K562 (cell line): Measurements from ENCODE around the gene TCOF1. TPM values are rescaled to one million over a fixed set of nuclear protein-coding genes. Genes with fewer than 3 reads are reported as not detected.

Source experiments
- ATAC-seq: fragments of 200-7000 bp; cut with Tn5 transposase; 3 replicates; pipeline ENCODE4 v1.9.1; 2020; ENCODE audit warnings: moderate library complexity
- BruUV-seq: library from RNA; stranded (reverse); fragments of 400-500 nt; replicated peaks from 2 replicates; lab custom pipeline; 2021; lab: Mats Ljungman, UMichigan
- CTCF ChIA-PET: fragments of 300-600 bp; formaldehyde crosslinking; extraction: SDS; loops from one replicate; lab custom pipeline; 2021; ENCODE audit warnings: low intra/inter-chr PET ratio; lab: Yijun Ruan, JAX
- POLR2A ChIA-PET: fragments of 300-600, 350-650 bp; sonication (Branson Sonifier 250); formaldehyde crosslinking; extraction: SDS; loops from one replicate; lab custom pipeline; 2021; ENCODE audit warnings: antibody characterized with exemption, inconsistent platforms; lab: Yijun Ruan, JAX
- DNase-seq, 4 experiments: peaks; one replicate each; pipeline versions ENCODE4 v3.0.0 to v3.0.0-alpha.2; 2011 to 2018; ENCODE audit warnings: low spot score in 3 of 4, mixed read lengths in 3 of 4; ENCODE audit errors: extremely low read depth in 1 of 4
- FAIRE-seq: peaks from 2 replicates; lab custom pipeline; 2011; peaks lifted over from hg19 to GRCh38; lab: Jason Lieb, UNC
- H2AFZ ChIP-seq: 2 replicates; pipeline ENCODE4 v1.6.0; 2011; ENCODE audit warnings: low read depth, low read length, control low read depth, inconsistent platforms
- H3K27ac ChIP-seq: fragments of 200-600 bp; 3 replicates; pipeline ENCODE4 v1.8.0; 2011; ENCODE audit warnings: low read depth, mild to moderate bottlenecking, control low read depth, inconsistent platforms, low read length, moderate library complexity, mixed read lengths; ENCODE audit errors: extremely low read depth
- H3K27me3 ChIP-seq, 2 experiments: fragments of 300-600 bp in 1 of 2; 2 replicates in 1 of 2; 3 replicates in 1 of 2; pipeline versions ENCODE4 v1.6.0 to v1.8.0; 2011; ENCODE audit warnings: inconsistent platforms in 2 of 2, low read length in 2 of 2, mild to moderate bottlenecking in 1 of 2, mixed read lengths in 1 of 2, moderate library complexity in 1 of 2; ENCODE audit not compliant: control insufficient read depth in 2 of 2, insufficient read depth in 2 of 2
- H3K36me3 ChIP-seq: fragments of 300-600 bp; 3 replicates; pipeline ENCODE4 v1.8.0; 2011; ENCODE audit warnings: mild to moderate bottlenecking, low read length, inconsistent platforms; ENCODE audit not compliant: control insufficient read depth, insufficient read depth
- H3K4me1 ChIP-seq, 2 experiments: fragments of 200-600 bp in 1 of 2; replicated peaks in 1 of 2; 2 replicates in 1 of 2; 3 replicates in 1 of 2; pipeline versions ENCODE4 v1.5.1 to v1.8.0; 2011; ENCODE audit warnings: inconsistent platforms in 2 of 2, low read length in 2 of 2, mild to moderate bottlenecking in 1 of 2, mixed read lengths in 1 of 2, moderate library complexity in 1 of 2; ENCODE audit not compliant: control insufficient read depth in 2 of 2, insufficient read depth in 2 of 2
- H3K4me2 ChIP-seq: 2 replicates; pipeline ENCODE4 v1.6.1; 2011; ENCODE audit warnings: low read length, control low read depth, inconsistent platforms, mixed read lengths; ENCODE audit not compliant: insufficient read depth
- H3K4me3 ChIP-seq: fragments of 200-600 bp; sonication (generic), shearing (Covaris generic); 2 replicates; pipeline ENCODE4 v1.5.1; 2016; ENCODE audit warnings: control low read depth, inconsistent platforms
- H3K79me2 ChIP-seq: fragments of 200-600 bp; 3 replicates; pipeline ENCODE4 v1.8.0; 2011; ENCODE audit warnings: low read length, inconsistent platforms; ENCODE audit not compliant: control insufficient read depth, insufficient read depth
- H3K9ac ChIP-seq, 2 experiments: 2 replicates each; pipeline versions ENCODE4 v1.6.0 to v1.6.1; 2011; ENCODE audit warnings: low read depth in 2 of 2, low read length in 2 of 2, control low read depth in 1 of 2, inconsistent platforms in 1 of 2, mild to moderate bottlenecking in 1 of 2, mixed read lengths in 1 of 2; ENCODE audit not compliant: insufficient read depth in 1 of 2
- H3K9me1 ChIP-seq: one replicate; pipeline ENCODE4 v1.6.0; 2011; ENCODE audit warnings: inconsistent platforms, mild to moderate bottlenecking, low read length, moderate library complexity; ENCODE audit not compliant: control insufficient read depth, insufficient read depth
- H3K9me3 ChIP-seq: replicated peaks from 2 replicates; pipeline ENCODE4 v1.5.1; 2011; ENCODE audit warnings: low read depth, low read length, inconsistent platforms; ENCODE audit not compliant: control insufficient read depth, insufficient read depth
- H4K20me1 ChIP-seq: replicated peaks from 2 replicates; pipeline ENCODE4 v1.6.1; 2011; ENCODE audit warnings: low read length, inconsistent platforms, mixed read lengths; ENCODE audit not compliant: control insufficient read depth, insufficient read depth
- KAT8 ChIP-seq: fragments of 450-650 bp; IDR thresholded peaks from 2 replicates; pipeline ENCODE4 v1.6.1; 2016; ENCODE audit warnings: low read depth, mild to moderate bottlenecking
- MED1 ChIP-seq: sonication (generic); formaldehyde crosslinking; IDR thresholded peaks from 2 replicates; pipeline ENCODE4 v1.8.1; 2023; ENCODE audit warnings: missing genetic modification reagents, borderline replicate concordance
- NFIC ChIP-seq: fragments of 450-650 bp; IDR thresholded peaks from 2 replicates; pipeline ENCODE4 v1.6.1; 2017; ENCODE audit warnings: mild to moderate bottlenecking, inconsistent platforms
- NFIX ChIP-seq: fragments of 250-450 bp; sonication (Bioruptor Pico); IDR thresholded peaks from 2 replicates; pipeline ENCODE4 v1.4.0; 2020; ENCODE audit warnings: low read depth, mild to moderate bottlenecking, moderate library complexity
- RREB1 ChIP-seq: fragments of 250-450 bp; sonication (Bioruptor Pico); IDR thresholded peaks from 2 replicates; pipeline ENCODE4 v1.4.0; 2020
- SP2 ChIP-seq: IDR thresholded peaks from 2 replicates; pipeline ENCODE4 v1.6.1; 2011; ENCODE audit warnings: mild to moderate bottlenecking, low read depth, low read length, moderate library complexity; ENCODE audit not compliant: poor library complexity, severe bottlenecking; ENCODE audit errors: extremely low read depth
- SRSF9 ChIP-seq: fragments of 200-400 bp; formaldehyde crosslinking; IDR thresholded peaks from 2 replicates; pipeline ENCODE4 v1.6.1; 2017; ENCODE audit warnings: low read depth, low read length, borderline replicate concordance
- ZNF175 ChIP-seq: fragments of 200-800 bp; sonication (Bioruptor generic); IDR thresholded peaks from 2 replicates; pipeline ENCODE4 v1.6.1; 2016; ENCODE audit warnings: low read depth, mild to moderate bottlenecking, missing genetic modification characterization, missing compliant biosample characterization
- ZNF3 ChIP-seq: fragments of 250-450 bp; sonication (Bioruptor Pico); IDR thresholded peaks from 2 replicates; pipeline ENCODE4 v1.5.0; 2021; ENCODE audit warnings: mild to moderate bottlenecking, moderate library complexity
- WGBS: fragments of 100-300 bp; shearing (Covaris generic); methylation state at CpG from one replicate; pipeline ENCODE4 v1.1.6; 2016; ENCODE audit warnings: low coverage, mixed read lengths; ENCODE audit not compliant: insufficient coverage; ENCODE audit errors: missing lambda C conversion rate; 5-methylcytosine and 5-hydroxymethylcytosine counted together
- in situ Hi-C: fragments of 300-500 bp; cut with MboI; formaldehyde crosslinking; loops from 4 replicates; pipeline ENCODE4 v1.15.0; 2018; ENCODE audit warnings: inconsistent platforms, mixed read lengths
- intact Hi-C: fragments of 100-400 bp; cut with micrococcal nuclease; formaldehyde crosslinking; loops from 2 replicates; pipeline ENCODE4 v1.14.2; 2022
- polyA plus RNA-seq, 8 experiments: library from polyadenylated mRNA; depleted of rRNA in 4 of 8; stranded (reverse) in 5 of 8; unstranded in 3 of 8; fragments of >200 nt; fragmentation: Nextera tagmentation in 2 of 8; fragmentation: Illumina TruSeq in 1 of 8; extraction: Ambion mirVana in 2 of 8; extraction: Trizol in 1 of 8; gene quantifications; 2 replicates each; pipeline versions ENCODE4 v1.2.1 to v1.2.3, GENCODE V29; 2011 to 2014; ENCODE audit warnings: inconsistent platforms in 1 of 8, missing spikeins in 1 of 8
- total RNA-seq, 7 experiments: library from RNA; depleted of rRNA in 6 of 7; stranded (reverse); fragments of >200 nt in 6 of 7; fragmentation: Illumina TruSeq in 2 of 7; extraction: Trizol in 2 of 7; gene quantifications; 2 replicates each; pipeline versions ENCODE4 v1.2.1 to v1.2.3, GENCODE V29; 2011 to 2021; ENCODE audit warnings: low replicate concordance in 1 of 7
- TF ChIP-seq, protein P1 (sequence below): fragments of 450-650 bp; IDR thresholded peaks from 2 replicates; pipeline ENCODE4 v1.6.1; 2018; ENCODE audit not compliant: partially characterized antibody
- TF ChIP-seq, protein P2 (sequence below): sonication (generic); formaldehyde crosslinking; IDR thresholded peaks from 2 replicates; pipeline ENCODE4 v1.8.1; 2023; ENCODE audit warnings: mild to moderate bottlenecking, missing genetic modification reagents

TCOF1 gene
- total and polyA plus RNA-seq, 9 of the 15 experiments (the other 6 are each of a cell fraction or from before 2014, with no cell fraction given): 9.8 to 134 (median 61.7) TPM

DNA sequence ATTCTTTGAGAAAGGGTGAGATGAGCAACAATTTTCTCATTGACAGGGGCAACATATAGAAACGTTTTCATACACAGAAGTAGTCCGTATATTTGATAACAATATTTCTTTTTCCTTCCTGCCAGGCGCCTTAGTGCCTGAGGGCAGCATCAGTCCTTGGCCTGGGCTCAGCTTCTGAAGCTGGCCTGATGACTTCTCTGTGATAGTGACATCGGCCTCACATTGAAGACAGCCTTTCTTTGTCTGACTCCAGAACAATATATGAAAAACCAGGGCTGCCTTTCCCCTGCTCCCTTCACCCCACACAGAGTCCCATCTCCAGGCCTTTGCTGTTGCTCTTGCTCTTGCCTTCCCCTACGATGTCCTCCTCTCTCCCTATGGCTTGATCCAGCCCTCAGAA lies 24.1 kb upstream of the TCOF1 start (continued):
- TF ChIP-seq, protein P1, sequence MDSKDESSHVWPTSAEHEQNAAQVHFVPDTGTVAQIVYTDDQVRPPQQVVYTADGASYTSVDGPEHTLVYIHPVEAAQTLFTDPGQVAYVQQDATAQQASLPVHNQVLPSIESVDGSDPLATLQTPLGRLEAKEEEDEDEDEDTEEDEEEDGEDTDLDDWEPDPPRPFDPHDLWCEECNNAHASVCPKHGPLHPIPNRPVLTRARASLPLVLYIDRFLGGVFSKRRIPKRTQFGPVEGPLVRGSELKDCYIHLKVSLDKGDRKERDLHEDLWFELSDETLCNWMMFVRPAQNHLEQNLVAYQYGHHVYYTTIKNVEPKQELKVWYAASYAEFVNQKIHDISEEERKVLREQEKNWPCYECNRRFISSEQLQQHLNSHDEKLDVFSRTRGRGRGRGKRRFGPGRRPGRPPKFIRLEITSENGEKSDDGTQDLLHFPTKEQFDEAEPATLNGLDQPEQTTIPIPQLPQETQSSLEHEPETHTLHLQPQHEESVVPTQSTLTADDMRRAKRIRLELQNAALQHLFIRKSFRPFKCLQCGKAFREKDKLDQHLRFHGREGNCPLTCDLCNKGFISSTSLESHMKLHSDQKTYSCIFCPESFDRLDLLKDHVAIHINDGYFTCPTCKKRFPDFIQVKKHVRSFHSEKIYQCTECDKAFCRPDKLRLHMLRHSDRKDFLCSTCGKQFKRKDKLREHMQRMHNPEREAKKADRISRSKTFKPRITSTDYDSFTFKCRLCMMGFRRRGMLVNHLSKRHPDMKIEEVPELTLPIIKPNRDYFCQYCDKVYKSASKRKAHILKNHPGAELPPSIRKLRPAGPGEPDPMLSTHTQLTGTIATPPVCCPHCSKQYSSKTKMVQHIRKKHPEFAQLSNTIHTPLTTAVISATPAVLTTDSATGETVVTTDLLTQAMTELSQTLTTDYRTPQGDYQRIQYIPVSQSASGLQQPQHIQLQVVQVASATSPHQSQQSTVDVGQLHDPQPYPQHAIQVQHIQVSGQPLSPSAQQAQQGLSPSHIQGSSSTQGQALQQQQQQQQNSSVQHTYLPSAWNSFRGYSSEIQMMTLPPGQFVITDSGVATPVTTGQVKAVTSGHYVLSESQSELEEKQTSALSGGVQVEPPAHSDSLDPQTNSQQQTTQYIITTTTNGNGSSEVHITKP: no peak
- TF ChIP-seq ZNF3 (CRISPR knock-in tag) (no peak), KAT8 (no peak), MED1 (no peak)

- Histone ChIP-seq H3K36me3 (no peaks in the 10 kb centered on the region), H4K20me1 (no peaks in the 10 kb centered on the region), H3K4me1 (no peaks in the 10 kb centered on the region), H3K9me3 (no peaks in the 10 kb centered on the region), H3K27me3 (peaks cover 4 to 19% of the 10 kb centered on the region in 2 experiments), H3K79me2 (no peaks in the 10 kb centered on the region), H2AFZ (no peak overlapping the region), H3K9ac (no peak overlapping the region), H3K9me1 (no peaks in the 10 kb centered on the region), H3K4me3 (no peak overlapping the region), H3K4me2 (no peak overlapping the region), H3K27ac (no peak overlapping the region)
- intact Hi-C loops (no loop called here), in situ Hi-C loops (no loop called here)
- ATAC-seq: no peak
- CTCF ChIA-PET: interaction anchor here (0.6 kb wide), 1 partner anchor 179 kb away, joined by 3 read pairs; no protein-coding TSS in a partner anchor
- POLR2A ChIA-PET: interaction anchor here (0.7 to 1.9 kb wide), 3 partner anchors 8 to 178 kb away, joined by 3 to 8 read pairs (median 7); no protein-coding TSS in a partner anchor
- BruUV-seq: no TSS peak
- WGBS: 1% methylated on average over 4 of the region's 4 CpGs
- FAIRE-seq: no peak
- no peak for DNase-seq
- no peak for TF ChIP-seq NFIX (CRISPR knock-in tag)
- TF ChIP-seq SRSF9: no peak
- TF ChIP-seq NFIC: no peak
- TF ChIP-seq RREB1 (CRISPR knock-in tag): no peak
- no peak for TF ChIP-seq ZNF175 (CRISPR knock-in tag)
- TF ChIP-seq, protein P2, sequence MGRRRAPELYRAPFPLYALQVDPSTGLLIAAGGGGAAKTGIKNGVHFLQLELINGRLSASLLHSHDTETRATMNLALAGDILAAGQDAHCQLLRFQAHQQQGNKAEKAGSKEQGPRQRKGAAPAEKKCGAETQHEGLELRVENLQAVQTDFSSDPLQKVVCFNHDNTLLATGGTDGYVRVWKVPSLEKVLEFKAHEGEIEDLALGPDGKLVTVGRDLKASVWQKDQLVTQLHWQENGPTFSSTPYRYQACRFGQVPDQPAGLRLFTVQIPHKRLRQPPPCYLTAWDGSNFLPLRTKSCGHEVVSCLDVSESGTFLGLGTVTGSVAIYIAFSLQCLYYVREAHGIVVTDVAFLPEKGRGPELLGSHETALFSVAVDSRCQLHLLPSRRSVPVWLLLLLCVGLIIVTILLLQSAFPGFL: no peak
- no peak for TF ChIP-seq SP2
Observed at GRCh38 chr5:150335778-150336177, 21.7 kb upstream of the TCOF1 start.
